Thyroid gland (tissue), 4 donors: ENCODE measurements around the gene METTL1. TPM values are rescaled to one million over a fixed set of nuclear protein-coding genes. Genes with fewer than 3 reads are reported as not detected.

Source experiments
- DNase-seq, 2 donors: peaks; one replicate each; pipeline ENCODE4 v3.0.0-alpha.2; 2019
- H3K27ac ChIP-seq, 3 donors: fragments of 200-600 bp; sonication (generic); 1 replicate in 2 of 3; 2 replicates in 1 of 3; pipeline ENCODE4 v1.5.1; 2016 to 2019; ENCODE audit warnings: mild to moderate bottlenecking in 1 of 3, moderate library complexity in 1 of 3
- H3K27me3 ChIP-seq: fragments of 200-600 bp; sonication (generic); one replicate; pipeline ENCODE4 v1.5.1; 2019
- H3K36me3 ChIP-seq, 2 donors: fragments of 200-600 bp; sonication (generic); one replicate each; pipeline ENCODE4 v1.5.1; 2016 to 2019
- H3K4me1 ChIP-seq, 2 donors: fragments of 200-600 bp; sonication (generic); one replicate each; pipeline ENCODE4 v1.5.1; 2017 to 2019
- H3K4me3 ChIP-seq, 3 donors: fragments of 200-600 bp; sonication (generic); replicated peaks in 1 of 3; 1 replicate in 2 of 3; 2 replicates in 1 of 3; pipeline ENCODE4 v1.5.1; 2016; ENCODE audit warnings: mild to moderate bottlenecking in 1 of 3
- H3K9me3 ChIP-seq: fragments of 200-600 bp; sonication (generic); one replicate; pipeline ENCODE4 v1.5.1; 2017
- CTCF ChIP-seq, 6 experiments: fragments of 200-600 bp in 3 of 6; fragments of 450-650 bp in 3 of 6; sonication (generic) in 3 of 6; IDR thresholded peaks; one replicate each; pipeline ENCODE4 v1.5.1; 2016 to 2019; ENCODE audit warnings: antibody characterized with exemption in 6 of 6, mild to moderate bottlenecking in 2 of 6, inconsistent platforms in 1 of 6, moderate library complexity in 1 of 6
- POLR2A ChIP-seq, 2 donors: fragments of 450-650 bp; IDR thresholded peaks; one replicate each; pipeline ENCODE4 v1.6.1; 2017; ENCODE audit warnings: antibody characterized with exemption in 2 of 2, mild to moderate bottlenecking in 2 of 2, moderate library complexity in 1 of 2
- whole genome bisulfite sequencing, 2 donors: methylation state at CpG; one replicate each; pipeline ENCODE4 v1.1.5; 2017; 5-methylcytosine and 5-hydroxymethylcytosine counted together
- intact Hi-C: fragments of 100-400 bp; cut with DNase I; formaldehyde crosslinking; loops from one replicate; pipeline ENCODE4 v1.15.1; 2023
- total RNA-seq, 4 donors: library from RNA; depleted of rRNA; stranded (reverse); fragments of >200 nt; gene quantifications; one replicate each; pipeline ENCODE4 v1.2.3, GENCODE V29; 2016

The METTL1 gene
- total RNA-seq, 4 donors from 2014 or later: 7.9 to 24.5 (median 13.1) TPM

- Histone ChIP-seq H3K36me3 (no peaks in the 10 kb centered on the region), H3K4me1 (peaks cover 11 to 37% of the 10 kb centered on the region in 2 donors), H3K27ac (peak overlapping the region; percentile 4 to 24 (median 5)), H3K4me3 (no peak overlapping the region), H3K9me3 (no peaks in the 10 kb centered on the region), H3K27me3 (no peaks in the 10 kb centered on the region)
- TF ChIP-seq CTCF (IDR thresholded peaks at IDR 0.05): no peak
- no peak for TF ChIP-seq POLR2A (IDR thresholded peaks at IDR 0.05)
- intact Hi-C loops: loop anchor here (5.0 kb wide), 1 partner anchor 117 kb away; no protein-coding TSS in a partner anchor
- WGBS, 2 donors: 90 to 96% methylated on average over 3 to 4 of the region's 4 CpGs
- DNase-seq: no peak
Measured at GRCh38 chr12:57780284-57780897, 8.5 kb upstream of the METTL1 start.

DNA sequence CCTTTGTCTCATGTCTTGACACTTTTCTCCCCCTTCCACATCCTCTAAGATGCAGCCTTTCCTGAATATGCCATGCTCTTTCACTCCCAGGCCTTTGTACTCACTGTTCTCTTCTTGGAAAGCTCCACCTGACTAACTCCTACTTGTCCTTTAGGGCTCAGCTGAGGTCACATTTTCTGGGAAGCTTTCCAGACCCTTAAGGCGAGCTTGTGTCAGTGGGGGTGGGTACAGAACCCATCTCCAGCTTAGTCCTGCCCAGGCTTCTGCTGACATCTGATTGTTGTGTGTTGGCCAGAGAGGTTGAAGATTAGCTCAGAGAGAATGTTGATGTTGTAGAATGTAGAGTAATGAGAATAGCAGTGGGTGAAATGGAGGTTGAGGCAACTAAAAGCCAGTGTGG, 7.8 kb upstream of the METTL1 start:
- 6 to 27% methylated on average over 1 of the region's 1 CpG for WGBS, 2 donors
- Histone ChIP-seq H3K36me3 (no peaks in the 10 kb centered on the region), H3K4me1 (peaks cover 11 to 37% of the 10 kb centered on the region in 2 donors), H3K27me3 (no peaks in the 10 kb centered on the region), H3K4me3 (no peak overlapping the region), H3K27ac (peak overlapping the region; percentile 4 to 32 (median 5)), H3K9me3 (no peaks in the 10 kb centered on the region)
- peak; percentile 76 to 78 for DNase-seq
- TF ChIP-seq CTCF (IDR thresholded peaks at IDR 0.05): no peak
- TF ChIP-seq POLR2A (IDR thresholded peaks at IDR 0.05): no peak
- intact Hi-C loops: loop anchor here (5.0 kb wide), 1 partner anchor 118 kb away; no protein-coding TSS in a partner anchor

- WGBS, 2 donors: 92 to 98% methylated on average over 7 of the region's 7 CpGs
- Histone ChIP-seq H3K9me3 (no peaks in the 10 kb centered on the region), H3K4me3 (no peak overlapping the region), H3K36me3 (no peaks in the 10 kb centered on the region), H3K27ac (no peak overlapping the region), H3K4me1 (peaks cover 14 to 33% of the 10 kb centered on the region in 2 donors), H3K27me3 (no peaks in the 10 kb centered on the region)
- no peak for DNase-seq
- intact Hi-C loops: no loop called here
- TF ChIP-seq CTCF (IDR thresholded peaks at IDR 0.05): no peak
- TF ChIP-seq POLR2A (IDR thresholded peaks at IDR 0.05): no peak
Measured at GRCh38 chr12:57777911-57778310, 6.0 kb upstream of the METTL1 start.

DNA sequence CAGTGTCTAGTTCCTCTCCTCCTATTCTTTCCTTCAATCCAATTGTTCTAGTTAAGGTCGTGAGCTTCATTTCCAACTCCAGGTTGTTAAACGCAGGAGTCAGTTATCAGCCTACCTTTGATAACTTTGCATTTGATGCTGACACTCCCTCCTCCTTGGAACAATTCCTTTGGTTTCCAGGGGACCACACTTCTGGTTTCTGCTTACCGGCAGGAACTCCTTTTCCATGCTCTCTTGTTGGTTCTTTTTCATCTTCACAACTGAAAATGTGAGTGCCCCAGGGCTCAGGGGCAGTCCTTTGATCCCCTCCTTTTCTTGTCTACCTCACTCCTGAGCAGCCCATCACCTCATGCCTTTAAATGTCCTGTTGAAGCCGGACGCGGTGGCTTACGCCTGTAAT, 5.5 kb upstream of the METTL1 start:
- TF ChIP-seq POLR2A (IDR thresholded peaks at IDR 0.05) (no peak), CTCF (IDR thresholded peaks at IDR 0.05) (no peak)
- Histone ChIP-seq H3K27ac (no peak overlapping the region), H3K9me3 (no peaks in the 10 kb centered on the region), H3K36me3 (no peaks in the 10 kb centered on the region), H3K4me1 (peaks cover 16 to 33% of the 10 kb centered on the region in 2 donors), H3K4me3 (no peak overlapping the region), H3K27me3 (no peaks in the 10 kb centered on the region)
- no peak for DNase-seq
- intact Hi-C loops: no loop called here
- WGBS, 2 donors: 90 to 94% methylated on average over 7 of the region's 7 CpGs

DNA sequence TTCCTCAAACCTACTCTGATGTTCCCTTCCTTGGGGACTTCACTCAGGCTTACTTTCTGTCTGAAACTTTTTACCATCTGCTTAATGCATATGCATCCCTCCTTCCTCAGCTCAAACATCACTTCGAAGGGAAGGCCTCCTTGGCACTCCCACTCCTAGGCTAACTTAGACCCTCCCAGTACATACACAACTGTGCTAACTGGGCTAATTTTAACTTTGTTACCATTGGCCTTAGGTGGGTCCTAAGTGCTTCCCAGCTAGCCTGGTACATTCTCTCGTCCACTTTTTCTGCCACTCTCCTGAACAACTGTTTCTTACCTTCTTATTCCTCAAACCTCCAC, 4.3 kb upstream of the METTL1 start:
- 82 to 89% methylated on average over 2 of the region's 2 CpGs for WGBS, 2 donors
- TF ChIP-seq CTCF (IDR thresholded peaks at IDR 0.05) (no peak), POLR2A (IDR thresholded peaks at IDR 0.05) (no peak)
- no peaks in the 10 kb centered on the region for H3K36me3 ChIP-seq
- H3K4me1 ChIP-seq: peaks cover 19 to 31% of the 10 kb centered on the region in 2 donors
- intact Hi-C loops: no loop called here
- H3K27ac ChIP-seq: no peak overlapping the region
- no peaks in the 10 kb centered on the region for H3K27me3 ChIP-seq
- H3K4me3 ChIP-seq: no peak overlapping the region
- DNase-seq: no peak
- no peaks in the 10 kb centered on the region for H3K9me3 ChIP-seq
